RWPE1 (cell line): ENCODE data around the gene GPR26.

Source experiments
- CTCF ChIA-PET: fragments of 350-600 bp; sonication (Branson Sonifier 250); formaldehyde crosslinking; extraction: SDS; loops from one replicate; lab custom pipeline; 2021; lab: Yijun Ruan, JAX
- POLR2A ChIA-PET: fragments of 400-600 bp; formaldehyde crosslinking; extraction: SDS; loops from one replicate; lab custom pipeline; 2020; ENCODE audit warnings: antibody characterized with exemption; ENCODE audit not compliant: low non-redundant PET; lab: Yijun Ruan, JAX
- DNase-seq: peaks from one replicate; pipeline ENCODE4 v3.0.0; 2012; ENCODE audit warnings: low spot score
- H3K27ac ChIP-seq: fragments of 450-650 bp; 2 replicates; pipeline ENCODE4 v1.5.1; 2017
- TF ChIP-seq, protein P1 (sequence below): fragments of 450-650 bp; conservative IDR thresholded peaks from 2 replicates; pipeline ENCODE4 v1.5.1; 2017; ENCODE audit warnings: low read depth, mild to moderate bottlenecking

The GPR26 gene

DNA sequence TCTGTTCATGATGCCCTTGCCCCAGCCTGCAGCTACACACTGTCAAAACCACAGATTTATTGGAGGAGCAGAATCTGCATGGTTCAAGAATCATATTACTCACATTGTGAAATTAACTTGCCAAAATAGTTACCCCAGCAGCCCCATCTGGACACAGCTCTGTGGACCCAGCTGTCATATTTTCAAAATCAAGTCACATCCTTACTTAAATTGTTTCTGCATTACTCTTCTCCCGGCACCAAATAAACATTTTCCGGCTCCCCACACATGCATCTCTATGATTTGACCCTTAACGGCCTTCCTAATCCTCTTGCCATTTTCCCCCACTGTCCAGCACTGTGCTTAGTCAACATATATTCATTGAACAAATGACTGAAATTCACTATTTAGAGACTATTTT, 43.8 kb upstream of the GPR26 start:
- POLR2A ChIA-PET, result no interaction called here
- DNase-seq, result no peak
- TF ChIP-seq, protein P1, sequence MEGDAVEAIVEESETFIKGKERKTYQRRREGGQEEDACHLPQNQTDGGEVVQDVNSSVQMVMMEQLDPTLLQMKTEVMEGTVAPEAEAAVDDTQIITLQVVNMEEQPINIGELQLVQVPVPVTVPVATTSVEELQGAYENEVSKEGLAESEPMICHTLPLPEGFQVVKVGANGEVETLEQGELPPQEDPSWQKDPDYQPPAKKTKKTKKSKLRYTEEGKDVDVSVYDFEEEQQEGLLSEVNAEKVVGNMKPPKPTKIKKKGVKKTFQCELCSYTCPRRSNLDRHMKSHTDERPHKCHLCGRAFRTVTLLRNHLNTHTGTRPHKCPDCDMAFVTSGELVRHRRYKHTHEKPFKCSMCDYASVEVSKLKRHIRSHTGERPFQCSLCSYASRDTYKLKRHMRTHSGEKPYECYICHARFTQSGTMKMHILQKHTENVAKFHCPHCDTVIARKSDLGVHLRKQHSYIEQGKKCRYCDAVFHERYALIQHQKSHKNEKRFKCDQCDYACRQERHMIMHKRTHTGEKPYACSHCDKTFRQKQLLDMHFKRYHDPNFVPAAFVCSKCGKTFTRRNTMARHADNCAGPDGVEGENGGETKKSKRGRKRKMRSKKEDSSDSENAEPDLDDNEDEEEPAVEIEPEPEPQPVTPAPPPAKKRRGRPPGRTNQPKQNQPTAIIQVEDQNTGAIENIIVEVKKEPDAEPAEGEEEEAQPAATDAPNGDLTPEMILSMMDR, result no peak
- no peak overlapping the region for H3K27ac ChIP-seq
- CTCF ChIA-PET, result no interaction called here

DNA sequence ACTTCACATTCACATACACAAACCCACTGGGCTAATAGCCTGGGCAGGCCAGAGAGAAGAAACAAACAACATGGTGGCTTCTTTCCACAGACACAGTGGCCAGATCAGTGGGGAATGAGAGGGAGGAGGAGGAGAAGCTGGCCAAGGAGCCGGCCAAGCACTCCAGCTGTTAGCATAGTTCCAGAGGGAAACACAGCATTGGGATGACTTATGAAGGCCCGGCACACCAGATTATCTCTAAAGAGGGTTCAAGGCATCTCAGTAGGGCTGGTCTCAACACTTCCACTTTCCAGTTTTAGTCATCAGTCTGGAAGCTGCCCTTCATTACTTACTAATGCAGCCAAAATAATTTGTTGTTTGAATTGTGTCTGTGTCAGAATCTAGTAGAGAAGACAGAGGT, 42.1 kb upstream of the GPR26 start:
- ChIA-PET CTCF (interaction anchor here (0.5 kb wide), 1 partner anchor 41 kb away, joined by 3 read pairs; no protein-coding TSS in a partner anchor), POLR2A (interaction anchor here (0.5 kb wide), 1 partner anchor 135 kb away, joined by 3 read pairs; no protein-coding TSS in a partner anchor)
- no peak overlapping the region for H3K27ac ChIP-seq
- TF ChIP-seq, protein P1, result no peak
- DNase-seq, result no peak

DNA sequence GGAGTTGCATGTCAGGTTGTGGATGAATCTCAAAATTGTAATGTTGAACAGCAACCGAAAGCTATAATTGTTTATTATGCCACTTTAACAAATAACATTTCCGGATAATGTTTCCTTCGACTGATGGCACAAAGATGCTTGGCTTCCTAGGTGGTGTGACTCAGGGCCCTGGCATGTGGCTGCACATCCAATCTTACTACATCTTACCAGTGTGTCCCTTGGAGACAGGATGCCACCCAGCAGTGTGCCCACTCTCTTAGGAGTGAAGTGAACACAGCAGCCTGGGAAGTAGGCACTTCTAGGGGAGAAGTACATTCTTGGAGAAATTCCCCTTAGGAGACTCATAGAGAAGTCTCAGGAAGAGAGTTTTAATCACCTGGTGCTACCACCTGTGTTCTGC, 33.0 kb upstream of the GPR26 start:
- DNase-seq, result no peak
- TF ChIP-seq, protein P1, result no peak
- no peak overlapping the region for H3K27ac ChIP-seq
- ChIA-PET POLR2A (no interaction called here), CTCF (no interaction called here)

DNA sequence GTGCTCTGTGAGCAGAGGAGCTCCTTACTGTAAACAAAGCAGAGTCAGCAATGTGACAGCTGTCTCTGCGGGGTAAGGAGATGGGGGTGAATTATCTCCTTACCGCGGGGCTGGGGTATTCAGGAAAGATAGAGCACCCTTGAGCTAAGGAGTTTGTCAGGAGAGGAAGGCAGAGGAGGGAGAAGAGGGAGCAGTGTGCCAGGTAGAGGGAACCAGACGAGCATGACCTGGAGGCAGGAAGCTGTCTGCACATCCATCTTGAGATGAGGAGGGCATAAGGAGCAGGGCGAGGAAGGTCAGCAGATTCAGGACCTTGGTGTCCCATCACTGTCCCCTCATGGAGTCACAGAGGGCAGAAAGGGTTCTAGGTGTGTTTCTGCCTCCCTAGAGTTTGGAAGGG, 32.5 kb upstream of the GPR26 start:
- POLR2A ChIA-PET, result no interaction called here
- CTCF ChIA-PET, result no interaction called here
- H3K27ac ChIP-seq, result no peak overlapping the region
- no peak for DNase-seq
- TF ChIP-seq, protein P1, result no peak

DNA sequence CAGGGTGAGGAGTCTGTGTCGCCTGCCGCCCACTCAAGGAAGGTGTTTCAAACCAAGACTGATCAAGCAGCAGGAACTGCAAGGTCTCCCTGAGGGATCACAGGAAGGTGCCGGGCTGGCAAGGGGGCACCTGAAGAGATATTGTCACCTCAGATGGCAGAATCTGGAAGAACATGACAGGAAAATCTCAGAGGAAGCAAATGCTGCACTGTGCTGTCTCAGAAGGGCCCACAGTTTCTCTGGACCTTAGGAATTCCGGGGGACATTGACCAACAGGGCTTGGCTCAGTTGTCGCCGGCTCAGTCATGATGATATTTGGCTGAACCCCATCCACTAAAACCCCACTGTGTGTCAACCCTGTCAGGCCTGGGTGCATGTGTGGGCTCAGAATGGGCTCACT, 31.9 kb upstream of the GPR26 start:
- ChIA-PET CTCF (no interaction called here), POLR2A (no interaction called here)
- DNase-seq, result no peak
- no peak overlapping the region for H3K27ac ChIP-seq
- TF ChIP-seq, protein P1, result no peak

DNA sequence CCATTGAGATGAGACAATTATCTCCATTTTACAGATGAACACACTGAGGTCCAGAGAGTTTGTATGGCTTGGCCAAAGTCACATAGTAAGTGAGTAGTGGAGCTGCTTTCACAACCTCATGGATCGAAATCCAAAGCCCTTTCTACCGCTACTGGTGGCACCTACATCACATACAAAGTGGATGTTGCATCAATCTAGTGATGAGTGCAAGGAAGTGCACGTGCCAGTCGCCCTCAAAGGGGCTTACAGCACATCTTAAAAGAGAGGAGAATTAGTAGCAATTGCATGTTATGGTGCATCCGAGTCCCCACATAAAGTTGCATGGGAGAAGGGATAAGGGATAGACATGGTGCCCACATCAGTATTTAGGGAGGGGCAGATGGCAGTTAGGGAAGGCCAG, 31.0 kb upstream of the GPR26 start:
- TF ChIP-seq, protein P1, result no peak
- H3K27ac ChIP-seq, result no peak overlapping the region
- DNase-seq, result no peak
- POLR2A ChIA-PET, result no interaction called here
- CTCF ChIA-PET, result no interaction called here

DNA sequence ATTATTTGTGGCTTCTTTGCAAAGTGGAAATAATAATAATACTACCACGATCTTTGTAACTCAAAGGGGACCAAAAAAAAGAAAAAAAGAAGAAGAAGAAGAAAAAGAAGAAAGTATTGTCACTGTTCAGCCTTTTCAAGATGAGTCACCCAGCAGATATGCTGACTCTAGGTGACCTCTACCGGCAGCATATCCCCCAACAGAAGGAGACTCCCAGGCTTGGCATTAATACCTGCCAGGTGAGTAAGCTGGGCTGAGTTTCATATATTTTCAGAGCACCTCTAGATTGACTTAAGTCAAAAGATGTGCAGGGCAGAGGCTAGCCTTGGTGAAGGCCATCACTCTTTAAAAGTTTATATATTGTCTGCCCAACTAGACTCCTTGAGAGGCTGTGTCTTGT, 30.4 kb upstream of the GPR26 start:
- DNase-seq, result peak; percentile 68
- CTCF ChIA-PET, result no interaction called here
- POLR2A ChIA-PET, result no interaction called here
- H3K27ac ChIP-seq, result no peak overlapping the region
- TF ChIP-seq, protein P1, result no peak
